ENCODE results near the gene OR51E1. TPM values are rescaled to one million over a fixed set of nuclear protein-coding genes. Genes with fewer than 3 reads are reported as not detected.

OR51E1 gene
- total and polyA plus RNA-seq, 10 of the 15 experiments (the other 5 are each of a cell fraction or from before 2014, with no cell fraction given): not detected

DNA sequence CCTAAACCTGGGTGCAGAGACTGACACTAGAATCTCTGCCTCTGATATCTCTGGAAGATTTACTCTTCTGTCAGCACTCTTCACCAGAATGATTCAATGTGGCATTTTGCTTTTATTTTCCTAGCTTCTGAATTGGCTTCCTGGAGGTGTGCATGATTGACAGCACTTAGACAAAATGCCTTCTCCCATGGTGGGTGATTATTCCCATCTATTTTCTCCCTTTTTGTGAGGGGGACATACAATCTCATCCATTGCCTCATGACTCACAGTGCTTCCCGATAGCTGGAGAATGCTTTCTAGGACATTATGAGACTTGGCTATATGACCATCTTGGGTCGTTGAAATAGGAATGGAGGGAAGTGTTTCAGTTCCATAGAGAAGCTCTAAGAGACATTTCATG, 31.8 kb upstream of the OR51E1 start:
- no TSS peak for BruUV-seq (replicated peaks)

More for the DNA sequence above, 31.8 kb upstream of the OR51E1 start:
- H3K36me3 ChIP-seq (ENCODE audit: control insufficient read depth in 2 of 2, insufficient read depth in 2 of 2, low read length in 1 of 2): no peaks in the 10 kb centered on the region
- no peak overlapping the region for H3K4me3 ChIP-seq
- RAD21 ChIA-PET (ENCODE audit: unreplicated experiment): no interaction called here
- DNase-seq (ENCODE audit: low read depth, low spot score) (no peak), ATAC-seq (no peak), FAIRE-seq (no peak)
- SMC1A ChIA-PET (ENCODE audit: uncharacterized antibody, unreplicated experiment): no interaction called here
- intact Hi-C loops (cut with micrococcal nuclease; ENCODE audit: unreplicated experiment) (no loop called here), in situ Hi-C loops (cut with MboI) (no loop called here)
- CTCF ChIA-PET: interaction anchor here (0.6 to 1.8 kb wide), 3 partner anchors 10 to 88 kb away, joined by 3 to 6 read pairs (median 5); no protein-coding TSS in a partner anchor
- H3K4me2 ChIP-seq (ENCODE audit: control insufficient read depth, insufficient read depth): no peak overlapping the region
- H3K9me3 ChIP-seq (replicated peaks; ENCODE audit: control insufficient read depth, insufficient read depth, low read length): no peaks in the 10 kb centered on the region; the same call in 2 of the 3 replicates
- no peak for TF ChIP-seq MYC (IDR thresholded peaks at IDR 0.05; ENCODE audit: insufficient read depth, insufficient read length, insufficient replicate concordance, low read length, severe bottlenecking)
- no peak for TF ChIP-seq KAT2A (conservative IDR thresholded peaks at IDR 0.05; ENCODE audit: control insufficient read depth, low read depth, low read length)
- TF ChIP-seq ESRRA (IDR thresholded peaks at IDR 0.05; ENCODE audit: low read length): no peak
- no peak for TF ChIP-seq CHD2 (IDR thresholded peaks at IDR 0.05; ENCODE audit: borderline replicate concordance, low read depth, low read length)
- TF ChIP-seq HCFC1 (IDR thresholded peaks at IDR 0.05; ENCODE audit: low read length): no peak
- TF ChIP-seq ATF2 (IDR thresholded peaks at IDR 0.05; ENCODE audit: low read length): no peak
- TF ChIP-seq, protein P1, sequence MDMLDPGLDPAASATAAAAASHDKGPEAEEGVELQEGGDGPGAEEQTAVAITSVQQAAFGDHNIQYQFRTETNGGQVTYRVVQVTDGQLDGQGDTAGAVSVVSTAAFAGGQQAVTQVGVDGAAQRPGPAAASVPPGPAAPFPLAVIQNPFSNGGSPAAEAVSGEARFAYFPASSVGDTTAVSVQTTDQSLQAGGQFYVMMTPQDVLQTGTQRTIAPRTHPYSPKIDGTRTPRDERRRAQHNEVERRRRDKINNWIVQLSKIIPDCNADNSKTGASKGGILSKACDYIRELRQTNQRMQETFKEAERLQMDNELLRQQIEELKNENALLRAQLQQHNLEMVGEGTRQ (IDR thresholded peaks at IDR 0.05; ENCODE audit: borderline replicate concordance, low read depth, low read length): no peak
- TF ChIP-seq HDGF (IDR thresholded peaks at IDR 0.05): no peak
- H2AFZ ChIP-seq (ENCODE audit: control insufficient read depth, low read depth, low read length): no peak overlapping the region
- H3K79me2 ChIP-seq (ENCODE audit: control insufficient read depth, insufficient read depth, low read length): peaks cover 2% of the 10 kb centered on the region; the same call in 1 of the 2 replicates
- H3K27me3 ChIP-seq (replicated peaks in 1 of 2; ENCODE audit: control insufficient read depth in 2 of 2, insufficient read depth in 2 of 2, low read length in 1 of 2): no peaks in the 10 kb centered on the region; a peak in 1 of 4 replicates
- H3K9ac ChIP-seq (ENCODE audit: control insufficient read depth, insufficient read depth, low read length): no peak overlapping the region
- no peaks in the 10 kb centered on the region for H4K20me1 ChIP-seq (ENCODE audit: control insufficient read depth, insufficient read depth)
- H3K4me1 ChIP-seq (ENCODE audit: control insufficient read depth, insufficient read depth, low read length): no peaks in the 10 kb centered on the region; the same call in 1 of the 2 replicates
- 62% methylated on average over 2 of the region's 2 CpGs for WGBS (ENCODE audit: insufficient coverage, insufficient replicate concordance, low lambda C conversion rate, missing lambda C conversion rate)
- H3K27ac ChIP-seq (ENCODE audit: control insufficient read depth, insufficient read depth): no peak overlapping the region
- POLR2A ChIA-PET: no interaction called here
